HL-60 (cell line): ENCODE measurements around the gene HOXA11.

Experiments used
- DNase-seq, 2 experiments: peaks; one replicate each; pipeline ENCODE4 v3.0.0-alpha.2; 2010 to 2020; ENCODE audit warnings: low read depth in 1 of 2, low spot score in 1 of 2
- H3K27ac ChIP-seq: fragments of 250-450 bp; sonication (Bioruptor Pico); replicated peaks from 2 replicates; pipeline ENCODE4 v1.5.1; 2020; ENCODE audit warnings: mild to moderate bottlenecking, moderate library complexity
- H3K27me3 ChIP-seq: fragments of 250-450 bp; sonication (Bioruptor Pico); 2 replicates; pipeline ENCODE4 v1.5.1; 2021; ENCODE audit warnings: mild to moderate bottlenecking, moderate library complexity; ENCODE audit not compliant: insufficient read depth, poor library complexity, severe bottlenecking
- H3K4me3 ChIP-seq: replicated peaks from 2 replicates; pipeline ENCODE4 v1.5.1; 2011; ENCODE audit warnings: mild to moderate bottlenecking, control low read depth, low read length; ENCODE audit not compliant: insufficient read depth
- GABPA ChIP-seq: IDR thresholded peaks from 2 replicates; pipeline ENCODE4 v1.6.1; 2012; ENCODE audit warnings: low read depth
- POLR2AphosphoS5 ChIP-seq: IDR thresholded peaks from 2 replicates; pipeline ENCODE4 v1.6.1; 2012; ENCODE audit warnings: low read depth
- REST ChIP-seq: IDR thresholded peaks from 2 replicates; pipeline ENCODE4 v1.6.1; 2012; ENCODE audit warnings: low read depth; ENCODE audit not compliant: insufficient replicate concordance
- SPI1 ChIP-seq: IDR thresholded peaks from 2 replicates; pipeline ENCODE4 v1.6.1; 2012; ENCODE audit warnings: low read depth, mild to moderate bottlenecking, borderline replicate concordance
- TF ChIP-seq, protein P1 (sequence below): IDR thresholded peaks from one replicate; pipeline ENCODE4 v1.5.1; 2011; ENCODE audit warnings: low read length, control low read depth, inconsistent platforms; ENCODE audit not compliant: insufficient read depth

The HOXA11 gene

GRCh38 chr7:27175626-27176523 lies 9.2 kb downstream of the HOXA11 start:
- Histone ChIP-seq H3K27me3 (peaks cover 50% of the 10 kb centered on the region), H3K4me3 (no peak overlapping the region), H3K27ac (no peak overlapping the region)
- no peak for DNase-seq
- TF ChIP-seq SPI1 = no peak
- no peak for TF ChIP-seq GABPA
- TF ChIP-seq POLR2AphosphoS5 = no peak
- TF ChIP-seq, protein P1, sequence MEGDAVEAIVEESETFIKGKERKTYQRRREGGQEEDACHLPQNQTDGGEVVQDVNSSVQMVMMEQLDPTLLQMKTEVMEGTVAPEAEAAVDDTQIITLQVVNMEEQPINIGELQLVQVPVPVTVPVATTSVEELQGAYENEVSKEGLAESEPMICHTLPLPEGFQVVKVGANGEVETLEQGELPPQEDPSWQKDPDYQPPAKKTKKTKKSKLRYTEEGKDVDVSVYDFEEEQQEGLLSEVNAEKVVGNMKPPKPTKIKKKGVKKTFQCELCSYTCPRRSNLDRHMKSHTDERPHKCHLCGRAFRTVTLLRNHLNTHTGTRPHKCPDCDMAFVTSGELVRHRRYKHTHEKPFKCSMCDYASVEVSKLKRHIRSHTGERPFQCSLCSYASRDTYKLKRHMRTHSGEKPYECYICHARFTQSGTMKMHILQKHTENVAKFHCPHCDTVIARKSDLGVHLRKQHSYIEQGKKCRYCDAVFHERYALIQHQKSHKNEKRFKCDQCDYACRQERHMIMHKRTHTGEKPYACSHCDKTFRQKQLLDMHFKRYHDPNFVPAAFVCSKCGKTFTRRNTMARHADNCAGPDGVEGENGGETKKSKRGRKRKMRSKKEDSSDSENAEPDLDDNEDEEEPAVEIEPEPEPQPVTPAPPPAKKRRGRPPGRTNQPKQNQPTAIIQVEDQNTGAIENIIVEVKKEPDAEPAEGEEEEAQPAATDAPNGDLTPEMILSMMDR = no peak
- TF ChIP-seq REST = no peak

GRCh38 chr7:27174874-27175625 lies 10.0 kb downstream of the HOXA11 start:
- Histone ChIP-seq H3K27ac (no peak overlapping the region), H3K4me3 (no peak overlapping the region), H3K27me3 (peaks cover 55% of the 10 kb centered on the region)
- DNase-seq = no peak
- TF ChIP-seq SPI1 (no peak), GABPA (no peak), POLR2AphosphoS5 (no peak), REST (no peak)
- TF ChIP-seq, protein P1 = no peak

- Histone ChIP-seq H3K27ac (no peak within 1 kb of the TSS), H3K27me3 (peaks cover 55% of the 10 kb centered on the region), H3K4me3 (peak within 1 kb of the TSS; percentile 40)
- no peak for DNase-seq
- no peak for TF ChIP-seq REST
Measured at GRCh38 chr7:27173956-27174873, 10.8 kb downstream of the HOXA11 start, which contains the start of gene HOXA10. Gene HOXA10 (minus strand): TSS chr7:27174320. CDS start chr7:27174306, 14 bp downstream.
